GM23338 (cell line): Measurements from ENCODE around the gene CTNNA2. TPM values are rescaled to one million over a fixed set of nuclear protein-coding genes. Genes with fewer than 3 reads are reported as not detected.

Experiments
- ATAC-seq: fragments of 200-7000 bp; cut with Tn5 transposase; 3 replicates; pipeline ENCODE4 v1.9.1; 2020
- DNase-seq: peaks from one replicate; pipeline ENCODE4 v3.0.0-alpha.2; 2015; ENCODE audit warnings: low spot score
- H2AFZ ChIP-seq: fragments of 200-600 bp; sonication (generic); 2 replicates; pipeline ENCODE4 v1.8.0; 2016; ENCODE audit warnings: antibody characterized with exemption, mild to moderate bottlenecking, moderate library complexity
- H3F3A ChIP-seq: fragments of 200-600 bp; sonication (generic); replicated peaks from 2 replicates; pipeline ENCODE4 v1.8.0; 2017; ENCODE audit warnings: antibody characterized with exemption, mixed run types, low read depth
- H3K27ac ChIP-seq: fragments of 200-600 bp; sonication (generic); 2 replicates; pipeline ENCODE4 v1.6.1; 2016; ENCODE audit warnings: low read depth
- H3K27me3 ChIP-seq: fragments of 200-600 bp; sonication (generic); 2 replicates; pipeline ENCODE4 v1.8.0; 2016; ENCODE audit warnings: mild to moderate bottlenecking, mixed run types, moderate library complexity; ENCODE audit not compliant: insufficient read depth
- H3K36me3 ChIP-seq: fragments of 200-600 bp; sonication (generic); 2 replicates; pipeline ENCODE4 v1.8.0; 2016; ENCODE audit warnings: mild to moderate bottlenecking; ENCODE audit not compliant: insufficient read depth
- H3K4me1 ChIP-seq: fragments of 200-600 bp; sonication (generic); 2 replicates; pipeline ENCODE4 v1.8.0; 2016; ENCODE audit warnings: mild to moderate bottlenecking, moderate library complexity; ENCODE audit not compliant: insufficient read depth
- H3K4me2 ChIP-seq: fragments of 200-600 bp; sonication (generic); 2 replicates; pipeline ENCODE4 v1.7.1; 2017; ENCODE audit warnings: mixed run types
- H3K4me3 ChIP-seq: fragments of 200-600 bp; sonication (generic); 2 replicates; pipeline ENCODE4 v1.6.1; 2016; ENCODE audit warnings: mixed run types
- H3K79me2 ChIP-seq: fragments of 200-600 bp; sonication (generic); replicated peaks from 2 replicates; pipeline ENCODE4 v1.8.0; 2017; ENCODE audit warnings: mild to moderate bottlenecking; ENCODE audit not compliant: insufficient read depth
- H3K9me2 ChIP-seq: fragments of 200-600 bp; sonication (generic); 2 replicates; pipeline ENCODE4 v1.8.0; 2017; ENCODE audit not compliant: insufficient read depth
- H4K20me1 ChIP-seq: fragments of 200-600 bp; sonication (generic); replicated peaks from 2 replicates; pipeline ENCODE4 v1.8.0; 2017; ENCODE audit warnings: mild to moderate bottlenecking; ENCODE audit not compliant: insufficient read depth
- H3K27ac Mint-ChIP-seq: 2 replicates; pipeline ENCODE4 v1.8.0; 2020; ENCODE audit warnings: inconsistent platforms, mild to moderate bottlenecking, moderate library complexity, mixed read lengths
- H3K27me3 Mint-ChIP-seq: 3 replicates; pipeline ENCODE4 v1.8.0; 2022; ENCODE audit warnings: low read depth, mild to moderate bottlenecking, moderate library complexity, mixed read lengths, inconsistent platforms; ENCODE audit not compliant: insufficient read depth, poor library complexity
- H3K36me3 Mint-ChIP-seq: 3 replicates; pipeline ENCODE4 v1.8.0; 2021; ENCODE audit warnings: low read depth, mild to moderate bottlenecking, inconsistent platforms, moderate library complexity, mixed read lengths
- H3K4me1 Mint-ChIP-seq: 3 replicates; pipeline ENCODE4 v1.8.0; 2020; ENCODE audit warnings: mild to moderate bottlenecking, inconsistent platforms, mixed read lengths
- H3K4me3 Mint-ChIP-seq: 3 replicates; pipeline ENCODE4 v1.8.0; 2021; ENCODE audit warnings: moderate library complexity, mild to moderate bottlenecking, inconsistent platforms, mixed read lengths
- H3K9me3 Mint-ChIP-seq: 3 replicates; pipeline ENCODE4 v1.8.0; 2020; ENCODE audit warnings: moderate library complexity, mild to moderate bottlenecking, inconsistent platforms, mixed read lengths
- CREB1 ChIP-seq: fragments of 250-450 bp; sonication (Bioruptor Pico); IDR thresholded peaks from 2 replicates; pipeline ENCODE4 v1.5.0; 2020; ENCODE audit warnings: low read depth, mild to moderate bottlenecking, moderate library complexity
- ETS1 ChIP-seq: IDR thresholded peaks from 2 replicates; pipeline ENCODE4 v1.6.1; 2016; ENCODE audit warnings: antibody characterized with exemption
- EZH2 ChIP-seq: fragments of 200-600 bp; sonication (generic); IDR thresholded peaks from one replicate; pipeline ENCODE4 v1.8.0; 2017; ENCODE audit warnings: antibody characterized with exemption, mild to moderate bottlenecking, low read depth; ENCODE audit not compliant: unreplicated experiment
- EZH2phosphoT487 ChIP-seq: fragments of 200-600 bp; sonication (generic); IDR thresholded peaks from one replicate; pipeline ENCODE4 v1.8.1; 2018; ENCODE audit warnings: antibody characterized with exemption; ENCODE audit not compliant: unreplicated experiment
- JUNB ChIP-seq: IDR thresholded peaks from one replicate; pipeline ENCODE4 v1.6.1; 2016; ENCODE audit warnings: antibody characterized with exemption; ENCODE audit not compliant: unreplicated experiment
- NANOG ChIP-seq: IDR thresholded peaks from 2 replicates; pipeline ENCODE4 v1.6.1; 2016; ENCODE audit warnings: antibody characterized with exemption, borderline replicate concordance
- POLR2AphosphoS5 ChIP-seq: IDR thresholded peaks from 2 replicates; pipeline ENCODE4 v1.6.1; 2016; ENCODE audit warnings: antibody characterized with exemption, low read depth
- STAT1 ChIP-seq: IDR thresholded peaks from one replicate; pipeline ENCODE4 v1.6.1; 2016; ENCODE audit warnings: antibody characterized with exemption; ENCODE audit not compliant: unreplicated experiment
- ZNF114 ChIP-seq: fragments of 250-450 bp; sonication (Bioruptor Pico); IDR thresholded peaks from 2 replicates; pipeline ENCODE4 v1.5.0; 2020; ENCODE audit warnings: mild to moderate bottlenecking, moderate library complexity
- ZNF331 ChIP-seq: fragments of 250-450 bp; sonication (Bioruptor Pico); IDR thresholded peaks from 2 replicates; pipeline ENCODE4 v1.5.0; 2020; ENCODE audit warnings: low read depth, mild to moderate bottlenecking, moderate library complexity
- ZNF462 ChIP-seq: fragments of 250-450 bp; sonication (Bioruptor Pico); IDR thresholded peaks from 2 replicates; pipeline ENCODE4 v1.5.0; 2020; ENCODE audit warnings: mild to moderate bottlenecking, moderate library complexity
- polyA plus RNA-seq: library from polyadenylated mRNA; unstranded; fragments of >200 nt; fragmentation: Nextera tagmentation; extraction: Ambion mirVana; gene quantifications from 2 replicates; pipeline ENCODE4 v1.2.1, GENCODE V29; 2016
- total RNA-seq: library from RNA; depleted of rRNA; stranded (reverse); fragments of >200 nt; shearing (Covaris generic); gene quantifications from 2 replicates; pipeline ENCODE4 v1.2.3, GENCODE V29; 2014
- TF ChIP-seq, protein P1 (sequence below): IDR thresholded peaks from one replicate; pipeline ENCODE4 v1.6.1; 2018; ENCODE audit warnings: antibody characterized with exemption; ENCODE audit not compliant: unreplicated experiment
- TF ChIP-seq, protein P2 (sequence below), 2 experiments: fragments of 200-600 bp in 1 of 2; sonication (generic) in 1 of 2; conservative IDR thresholded peaks; 2 replicates each; pipeline versions ENCODE4 v1.5.1 to v1.6.1; 2016 to 2017; ENCODE audit warnings: antibody characterized with exemption in 2 of 2, low read depth in 2 of 2, mild to moderate bottlenecking in 2 of 2, moderate library complexity in 1 of 2

The CTNNA2 gene
- total and polyA plus RNA-seq, 2 experiments from 2014 or later, result 6.4 to 15.6 TPM

GRCh38 chr2:79792090-79792489 lies 279.2 kb downstream of the CTNNA2 start:
- Mint-ChIP-seq H3K4me3 (no peak overlapping the region), H3K4me1 (peaks cover 9% of the 10 kb centered on the region; the same call in 2 of the 3 replicates), H3K9me3 (no peaks in the 10 kb centered on the region), H3K27me3 (peaks cover 2% of the 10 kb centered on the region), H3K36me3 (peaks cover 2% of the 10 kb centered on the region; the same call in 1 of the 3 replicates), H3K27ac (no peak overlapping the region)
- Histone ChIP-seq H3K36me3 (no peaks in the 10 kb centered on the region), H3K4me2 (no peak overlapping the region), H2AFZ (no peak overlapping the region), H3F3A (no peaks in the 10 kb centered on the region), H3K27ac (no peak overlapping the region), H4K20me1 (no peaks in the 10 kb centered on the region), H3K4me3 (no peak overlapping the region), H3K9me2 (0 out of 2 replicates have a peak, but pooled peaks cover 4% of the 10 kb centered on the region), H3K79me2 (no peaks in the 10 kb centered on the region), H3K27me3 (no peaks in the 10 kb centered on the region), H3K4me1 (peaks cover 27% of the 10 kb centered on the region)
- TF ChIP-seq STAT1 (no peak), ETS1 (no peak), CREB1 (CRISPR knock-in tag) (no peak), NANOG (no peak), ZNF114 (CRISPR knock-in tag) (no peak), EZH2phosphoT487 (no peak), ZNF331 (CRISPR knock-in tag) (no peak), ZNF462 (CRISPR knock-in tag) (no peak), EZH2 (no peak), POLR2AphosphoS5 (no peak), JUNB (no peak)
- TF ChIP-seq, protein P1, sequence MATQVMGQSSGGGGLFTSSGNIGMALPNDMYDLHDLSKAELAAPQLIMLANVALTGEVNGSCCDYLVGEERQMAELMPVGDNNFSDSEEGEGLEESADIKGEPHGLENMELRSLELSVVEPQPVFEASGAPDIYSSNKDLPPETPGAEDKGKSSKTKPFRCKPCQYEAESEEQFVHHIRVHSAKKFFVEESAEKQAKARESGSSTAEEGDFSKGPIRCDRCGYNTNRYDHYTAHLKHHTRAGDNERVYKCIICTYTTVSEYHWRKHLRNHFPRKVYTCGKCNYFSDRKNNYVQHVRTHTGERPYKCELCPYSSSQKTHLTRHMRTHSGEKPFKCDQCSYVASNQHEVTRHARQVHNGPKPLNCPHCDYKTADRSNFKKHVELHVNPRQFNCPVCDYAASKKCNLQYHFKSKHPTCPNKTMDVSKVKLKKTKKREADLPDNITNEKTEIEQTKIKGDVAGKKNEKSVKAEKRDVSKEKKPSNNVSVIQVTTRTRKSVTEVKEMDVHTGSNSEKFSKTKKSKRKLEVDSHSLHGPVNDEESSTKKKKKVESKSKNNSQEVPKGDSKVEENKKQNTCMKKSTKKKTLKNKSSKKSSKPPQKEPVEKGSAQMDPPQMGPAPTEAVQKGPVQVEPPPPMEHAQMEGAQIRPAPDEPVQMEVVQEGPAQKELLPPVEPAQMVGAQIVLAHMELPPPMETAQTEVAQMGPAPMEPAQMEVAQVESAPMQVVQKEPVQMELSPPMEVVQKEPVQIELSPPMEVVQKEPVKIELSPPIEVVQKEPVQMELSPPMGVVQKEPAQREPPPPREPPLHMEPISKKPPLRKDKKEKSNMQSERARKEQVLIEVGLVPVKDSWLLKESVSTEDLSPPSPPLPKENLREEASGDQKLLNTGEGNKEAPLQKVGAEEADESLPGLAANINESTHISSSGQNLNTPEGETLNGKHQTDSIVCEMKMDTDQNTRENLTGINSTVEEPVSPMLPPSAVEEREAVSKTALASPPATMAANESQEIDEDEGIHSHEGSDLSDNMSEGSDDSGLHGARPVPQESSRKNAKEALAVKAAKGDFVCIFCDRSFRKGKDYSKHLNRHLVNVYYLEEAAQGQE, result no peak
- TF ChIP-seq, protein P2, sequence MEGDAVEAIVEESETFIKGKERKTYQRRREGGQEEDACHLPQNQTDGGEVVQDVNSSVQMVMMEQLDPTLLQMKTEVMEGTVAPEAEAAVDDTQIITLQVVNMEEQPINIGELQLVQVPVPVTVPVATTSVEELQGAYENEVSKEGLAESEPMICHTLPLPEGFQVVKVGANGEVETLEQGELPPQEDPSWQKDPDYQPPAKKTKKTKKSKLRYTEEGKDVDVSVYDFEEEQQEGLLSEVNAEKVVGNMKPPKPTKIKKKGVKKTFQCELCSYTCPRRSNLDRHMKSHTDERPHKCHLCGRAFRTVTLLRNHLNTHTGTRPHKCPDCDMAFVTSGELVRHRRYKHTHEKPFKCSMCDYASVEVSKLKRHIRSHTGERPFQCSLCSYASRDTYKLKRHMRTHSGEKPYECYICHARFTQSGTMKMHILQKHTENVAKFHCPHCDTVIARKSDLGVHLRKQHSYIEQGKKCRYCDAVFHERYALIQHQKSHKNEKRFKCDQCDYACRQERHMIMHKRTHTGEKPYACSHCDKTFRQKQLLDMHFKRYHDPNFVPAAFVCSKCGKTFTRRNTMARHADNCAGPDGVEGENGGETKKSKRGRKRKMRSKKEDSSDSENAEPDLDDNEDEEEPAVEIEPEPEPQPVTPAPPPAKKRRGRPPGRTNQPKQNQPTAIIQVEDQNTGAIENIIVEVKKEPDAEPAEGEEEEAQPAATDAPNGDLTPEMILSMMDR (conservative IDR thresholded peaks at IDR 0.05; ENCODE audit: low read depth in 2 of 2), result no peak
- DNase-seq, result no peak
- ATAC-seq, result no peak
